Lower leg skin (tissue), 4 donors: Measurements from ENCODE around the gene RAD51B. TPM values are rescaled to one million over a fixed set of nuclear protein-coding genes. Genes with fewer than 3 reads are reported as not detected.

Experiments
- DNase-seq, 2 donors: peaks; one replicate each; pipeline ENCODE4 v3.0.0-alpha.2; 2019; ENCODE audit warnings: low spot score in 2 of 2
- H3K4me3 ChIP-seq: fragments of 200-600 bp; sonication (generic); 2 replicates; pipeline ENCODE4 v1.5.1; 2017; ENCODE audit warnings: mild to moderate bottlenecking, low read depth; ENCODE audit not compliant: poor library complexity, severe bottlenecking
- CTCF ChIP-seq, 3 donors: fragments of 450-650 bp; IDR thresholded peaks; one replicate each; pipeline ENCODE4 v1.5.1; 2016; ENCODE audit warnings: antibody characterized with exemption in 3 of 3, mild to moderate bottlenecking in 3 of 3, moderate library complexity in 2 of 3
- POLR2A ChIP-seq, 2 donors: fragments of 450-650 bp; IDR thresholded peaks; one replicate each; pipeline ENCODE4 v1.6.1; 2016 to 2017; ENCODE audit warnings: antibody characterized with exemption in 2 of 2, mild to moderate bottlenecking in 1 of 2, moderate library complexity in 1 of 2
- WGBS, 2 donors: methylation state at CpG; one replicate each; pipeline ENCODE4 v1.1.5; 2018; 5-methylcytosine and 5-hydroxymethylcytosine counted together
- intact Hi-C: fragments of 100-400 bp; cut with DNase I; formaldehyde crosslinking; loops from one replicate; pipeline ENCODE4 v1.15.0; 2023; ENCODE audit warnings: low total_unique reads
- total RNA-seq, 4 donors: library from RNA; depleted of rRNA; stranded (reverse); fragments of >200 nt; gene quantifications; one replicate each; pipeline ENCODE4 v1.1.0, GENCODE V29; 2016

The RAD51B gene
- total RNA-seq, 4 donors from 2014 or later: 6.1 to 27.2 (median 13.6) TPM

- intact Hi-C loops: no loop called here
- TF ChIP-seq CTCF (IDR thresholded peaks at IDR 0.05): no peak
- 79 to 80% methylated on average over 4 of the region's 4 CpGs for WGBS, 2 donors
- no peak overlapping the region for H3K4me3 ChIP-seq
- no peak for DNase-seq
Measured at GRCh38 chr14:68401855-68402254, 582.3 kb downstream of the RAD51B start.

GRCh38 chr14:68402525-68403101 lies 583.0 kb downstream of the RAD51B start:
- intact Hi-C loops: no loop called here
- no peak for DNase-seq
- no peak overlapping the region for H3K4me3 ChIP-seq
- TF ChIP-seq POLR2A (IDR thresholded peaks at IDR 0.05) (no peak), CTCF (IDR thresholded peaks at IDR 0.05) (no peak)
- WGBS, 2 donors: 85% methylated on average over 7 of the region's 7 CpGs

GRCh38 chr14:68403191-68404145 lies 583.9 kb downstream of the RAD51B start:
- DNase-seq: no peak
- intact Hi-C loops: no loop called here
- H3K4me3 ChIP-seq: no peak overlapping the region
- 28 to 42% methylated on average over 4 of the region's 4 CpGs for WGBS, 2 donors
- TF ChIP-seq CTCF (IDR thresholded peaks at IDR 0.05) (no peak), POLR2A (IDR thresholded peaks at IDR 0.05) (no peak)

- intact Hi-C loops: no loop called here
- TF ChIP-seq POLR2A (IDR thresholded peaks at IDR 0.05) (no peak), CTCF (IDR thresholded peaks at IDR 0.05) (no peak)
- H3K4me3 ChIP-seq: no peak overlapping the region
- WGBS, 2 donors: 55 to 60% methylated on average over 1 of the region's 1 CpG
- DNase-seq: no peak
Measured at GRCh38 chr14:68404146-68404527, 584.6 kb downstream of the RAD51B start.

- peak in 1 of 2 donors; percentile 49 for DNase-seq
- TF ChIP-seq POLR2A (IDR thresholded peaks at IDR 0.05) (no peak), CTCF (IDR thresholded peaks at IDR 0.05) (no peak)
- H3K4me3 ChIP-seq: no peak overlapping the region
- intact Hi-C loops: no loop called here
- WGBS, 2 donors: 45 to 55% methylated on average over 5 of the region's 5 CpGs
Measured at GRCh38 chr14:68404652-68405183, 585.1 kb downstream of the RAD51B start.
